GM12891 (cell line): ENCODE results near the gene TREM1.

ENCODE experiments used
- DNase-seq: peaks from one replicate; pipeline ENCODE4 v3.0.0; 2011; ENCODE audit warnings: low spot score; ENCODE audit not compliant: insufficient read length
- FAIRE-seq: peaks from 2 replicates; lab custom pipeline; 2011; peaks lifted over from hg19 to GRCh38; lab: Jason Lieb, UNC
- PAX5 ChIP-seq: IDR thresholded peaks from 2 replicates; pipeline ENCODE4 v1.6.1; 2011; ENCODE audit warnings: low read length, moderate library complexity, mild to moderate bottlenecking; ENCODE audit not compliant: insufficient read depth, severe bottlenecking
- POLR2A ChIP-seq: IDR thresholded peaks from 2 replicates; pipeline ENCODE4 v1.6.1; 2011; ENCODE audit warnings: low read depth, low read length, control low read depth
- POLR2AphosphoS5 ChIP-seq: IDR thresholded peaks from 2 replicates; pipeline ENCODE4 v1.6.1; 2011; ENCODE audit warnings: low read depth, low read length, control low read depth
- POU2F2 ChIP-seq: IDR thresholded peaks from 2 replicates; pipeline ENCODE4 v1.6.1; 2011; ENCODE audit warnings: low read depth, mild to moderate bottlenecking, control low read depth, low read length, moderate library complexity
- SPI1 ChIP-seq: IDR thresholded peaks from 2 replicates; pipeline ENCODE4 v1.6.1; 2011; ENCODE audit warnings: low read depth, low read length, control low read depth
- TAF1 ChIP-seq: IDR thresholded peaks from 2 replicates; pipeline ENCODE4 v1.6.1; 2011; ENCODE audit warnings: low read depth, low read length, control low read depth

TREM1 gene

DNA sequence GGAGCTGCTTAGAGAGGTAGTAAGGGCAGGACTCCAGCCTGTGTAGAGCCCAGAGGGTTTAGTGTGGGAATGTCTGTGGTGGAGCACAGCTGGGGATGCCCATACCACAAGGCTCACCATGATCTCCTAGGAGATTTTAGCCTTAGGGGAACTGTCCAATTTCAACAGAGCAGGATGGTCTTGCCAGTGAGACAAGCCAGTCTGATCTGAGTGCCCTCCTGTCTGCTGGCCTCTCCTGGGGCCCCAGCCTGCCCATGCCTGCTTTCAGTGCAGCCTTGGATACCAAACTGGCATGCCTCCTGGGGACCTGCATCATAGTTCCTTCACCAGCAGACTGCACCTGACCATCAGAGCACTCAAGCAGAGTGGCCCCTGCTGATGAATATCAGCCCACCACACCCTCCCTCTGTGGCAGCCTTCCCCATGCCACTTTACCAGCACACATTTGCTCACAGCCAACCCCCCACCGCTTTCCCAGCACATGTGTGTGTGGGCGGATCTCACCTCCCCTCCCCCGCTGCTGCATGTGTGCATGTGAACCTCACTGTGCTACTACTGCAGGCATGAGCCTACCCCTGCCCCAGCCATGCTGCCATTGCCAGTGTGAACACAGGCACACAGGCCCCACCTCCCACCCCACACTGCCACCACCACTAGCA lies 7.9 kb upstream of the TREM1 start:
- DNase-seq = no peak
- no peak for TF ChIP-seq POLR2A
- TF ChIP-seq SPI1 = no peak
- TF ChIP-seq TAF1 = no peak
- TF ChIP-seq PAX5 = no peak
- TF ChIP-seq POU2F2 = no peak
- no peak for TF ChIP-seq POLR2AphosphoS5
- peak; percentile 56 for FAIRE-seq

DNA sequence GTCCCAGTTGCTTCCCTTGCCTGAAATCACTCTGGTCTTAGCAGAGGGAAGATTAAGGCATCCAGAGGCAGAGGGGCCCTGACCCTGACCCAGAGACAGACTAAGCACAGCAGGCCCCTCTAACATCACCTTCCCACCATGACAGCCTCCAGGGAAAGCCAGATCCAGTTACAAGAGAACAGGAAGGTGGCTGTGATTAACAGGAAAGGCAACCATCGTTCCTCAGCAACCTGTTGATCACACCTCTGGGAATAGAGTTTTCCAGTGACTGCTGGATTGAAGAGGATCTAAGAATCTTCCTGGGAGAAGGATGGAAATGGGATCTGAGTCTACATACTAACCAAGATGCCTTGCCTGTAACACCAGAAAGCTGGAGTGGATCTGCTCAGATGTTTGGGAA lies 5.2 kb upstream of the TREM1 start:
- DNase-seq (no peak), FAIRE-seq (no peak)
- TF ChIP-seq TAF1 = no peak
- TF ChIP-seq SPI1 = no peak
- no peak for TF ChIP-seq POU2F2
- TF ChIP-seq POLR2AphosphoS5 = no peak
- TF ChIP-seq PAX5 = no peak
- TF ChIP-seq POLR2A = no peak

DNA sequence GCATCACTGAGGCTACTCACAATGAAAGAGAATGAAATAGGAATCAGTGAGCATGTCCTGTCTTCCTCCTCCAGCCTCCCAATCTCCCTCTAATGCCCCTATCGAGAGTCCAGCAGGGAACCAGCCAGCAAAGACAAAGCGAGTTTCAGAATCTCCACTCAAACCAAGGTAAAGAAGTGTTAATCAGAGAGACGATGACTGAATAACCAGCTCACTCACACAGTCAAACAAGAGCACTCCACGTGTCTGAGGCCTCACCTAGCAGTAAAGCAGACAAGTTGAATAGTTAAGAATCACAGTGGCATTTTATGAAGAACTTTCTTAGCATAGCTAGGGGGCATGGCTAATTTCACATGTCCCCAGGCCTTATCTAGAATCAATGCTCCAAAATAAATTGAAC lies 3.3 kb upstream of the TREM1 start:
- TF ChIP-seq POU2F2 (no peak), POLR2AphosphoS5 (no peak), SPI1 (no peak), TAF1 (no peak), PAX5 (no peak), POLR2A (no peak)
- FAIRE-seq = no peak
- DNase-seq = no peak

DNA sequence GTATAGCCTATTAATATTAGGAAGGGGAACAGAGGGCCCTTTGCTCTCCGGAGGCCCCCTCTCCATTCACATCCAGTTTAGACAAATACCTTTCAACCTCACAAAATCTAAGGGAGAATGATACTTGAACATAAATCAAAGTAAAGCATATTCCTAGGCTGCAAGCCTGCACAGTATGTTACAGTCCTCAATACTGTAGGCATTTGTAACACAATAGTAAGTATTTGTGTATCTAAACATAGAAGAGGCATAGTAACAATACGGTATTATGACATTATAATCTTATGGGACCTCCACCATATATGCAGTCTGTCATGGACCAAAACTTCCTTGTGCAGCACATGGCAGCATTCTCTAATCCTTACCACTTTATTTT lies 2.3 kb upstream of the TREM1 start:
- DNase-seq (no peak), FAIRE-seq (no peak)
- TF ChIP-seq POU2F2 (no peak), SPI1 (no peak), PAX5 (no peak), POLR2A (no peak), POLR2AphosphoS5 (no peak), TAF1 (no peak)

DNA sequence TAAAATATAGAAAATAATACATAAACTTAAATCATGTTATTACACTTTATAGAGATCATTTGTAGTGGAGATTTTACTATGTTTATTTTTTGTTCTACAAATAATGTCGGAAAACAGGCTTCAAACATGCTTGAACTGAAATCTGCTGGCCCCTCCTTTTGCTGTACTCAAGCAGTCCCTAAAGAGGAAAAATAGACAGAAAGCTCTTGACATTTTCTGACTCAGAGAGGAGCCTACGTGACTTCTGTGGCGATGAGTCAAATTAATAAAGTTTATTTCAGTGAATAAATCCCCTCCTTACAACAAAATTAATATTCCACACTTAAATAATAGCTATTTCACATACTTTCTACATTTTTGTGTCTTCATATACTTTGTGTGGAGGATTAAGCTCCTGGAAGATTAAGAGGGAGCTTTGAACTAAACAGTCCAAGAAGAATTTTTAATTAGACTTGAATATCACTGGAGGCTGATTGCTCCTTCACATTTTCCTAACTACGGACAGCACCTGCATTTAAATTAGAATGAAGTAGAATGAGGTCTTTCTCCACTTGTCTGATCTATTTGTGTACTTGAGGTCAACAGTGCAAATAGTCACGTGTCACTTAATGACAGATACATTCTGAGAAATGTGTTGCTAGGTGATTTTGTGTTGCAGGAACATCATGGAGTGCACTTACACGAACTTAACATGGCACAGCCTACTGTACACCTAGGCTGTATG lies 1.7 kb upstream of the TREM1 start:
- DNase-seq (no peak), FAIRE-seq (peak; percentile 95)
- TF ChIP-seq PAX5 = no peak
- no peak for TF ChIP-seq TAF1
- no peak for TF ChIP-seq SPI1
- TF ChIP-seq POLR2AphosphoS5 = no peak
- TF ChIP-seq POLR2A = no peak
- TF ChIP-seq POU2F2 = no peak

DNA sequence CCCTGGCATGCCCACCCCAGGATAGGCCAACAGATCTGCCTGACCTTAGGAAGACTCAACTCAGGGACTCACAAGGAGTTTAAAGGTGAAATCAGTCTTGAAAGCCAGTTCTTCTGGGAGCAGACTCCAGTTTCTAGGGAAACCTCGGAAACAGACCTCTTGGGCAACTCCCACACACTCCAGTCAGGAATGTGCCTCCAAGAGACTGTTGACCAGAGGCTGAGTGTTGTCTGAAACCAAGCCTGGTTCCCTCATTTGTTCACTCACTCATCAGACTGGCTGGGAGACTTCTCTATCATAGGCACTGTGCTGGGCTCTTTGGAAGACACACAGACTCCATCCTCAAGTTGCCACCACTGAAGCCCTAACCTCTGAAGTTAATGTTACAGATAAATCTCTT lies 1.8 kb downstream of the TREM1 start:
- FAIRE-seq = no peak
- DNase-seq = no peak
- TF ChIP-seq POLR2A = no peak
- no peak for TF ChIP-seq SPI1
- TF ChIP-seq POU2F2 = no peak
- no peak for TF ChIP-seq TAF1
- no peak for TF ChIP-seq PAX5
- TF ChIP-seq POLR2AphosphoS5 = no peak

DNA sequence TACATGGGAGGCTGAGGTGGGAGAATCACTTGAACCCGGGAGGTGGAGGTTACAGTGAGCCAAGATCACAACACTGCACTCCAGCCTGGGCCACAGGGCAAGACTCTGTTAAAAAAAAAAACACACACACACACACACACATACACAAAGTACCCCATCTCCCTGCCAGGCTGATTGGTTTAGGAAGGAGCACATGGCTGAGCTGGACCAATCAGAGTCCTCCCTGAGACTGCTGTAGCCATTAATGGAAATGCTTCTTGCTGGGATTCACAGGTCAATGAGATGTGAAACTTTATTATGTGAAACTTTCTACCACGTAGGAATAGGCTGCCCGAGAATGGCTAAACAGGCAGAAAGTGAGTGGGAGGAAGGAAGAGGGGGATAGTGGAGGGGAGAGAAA lies 2.9 kb downstream of the TREM1 start:
- TF ChIP-seq SPI1 (no peak), POLR2AphosphoS5 (no peak), POU2F2 (no peak), POLR2A (no peak), PAX5 (no peak), TAF1 (no peak)
- no peak for DNase-seq
- no peak for FAIRE-seq

DNA sequence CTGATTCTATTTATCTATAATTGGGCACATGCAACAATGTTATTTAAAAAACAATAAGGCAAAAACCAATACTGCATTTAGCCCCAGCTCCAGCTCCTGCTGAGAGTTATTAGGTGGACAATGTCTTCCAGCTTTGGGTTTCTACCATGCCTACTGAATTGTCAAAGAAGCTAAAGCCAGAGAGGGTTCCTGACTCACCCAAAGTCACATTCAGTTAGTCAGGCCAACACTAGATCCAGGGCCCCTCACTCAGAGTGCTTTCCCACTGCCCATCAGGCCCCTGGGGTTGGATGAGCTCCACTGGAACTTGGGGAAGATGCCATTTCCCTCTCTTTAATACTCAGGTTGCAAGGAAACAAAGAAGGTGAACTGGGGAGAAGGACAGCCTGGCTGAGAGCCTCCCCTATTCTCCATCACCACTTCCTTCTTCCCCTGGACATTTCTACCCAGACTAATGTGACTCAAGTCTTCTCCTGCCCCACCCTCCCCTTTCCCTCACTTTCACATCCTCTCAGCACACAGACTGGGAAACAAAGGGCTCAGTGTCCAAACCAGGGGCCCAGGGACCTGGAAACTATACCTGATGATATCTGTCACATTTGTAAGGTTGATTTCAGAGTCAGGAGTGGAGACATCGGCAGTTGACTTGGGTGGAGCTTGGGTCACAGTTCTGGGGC lies 6.0 kb downstream of the TREM1 start:
- DNase-seq = no peak
- no peak for FAIRE-seq
- TF ChIP-seq SPI1 (0 out of 2 replicates have a peak, but pooled peaks have one; percentile 17), PAX5 (no peak)

DNA sequence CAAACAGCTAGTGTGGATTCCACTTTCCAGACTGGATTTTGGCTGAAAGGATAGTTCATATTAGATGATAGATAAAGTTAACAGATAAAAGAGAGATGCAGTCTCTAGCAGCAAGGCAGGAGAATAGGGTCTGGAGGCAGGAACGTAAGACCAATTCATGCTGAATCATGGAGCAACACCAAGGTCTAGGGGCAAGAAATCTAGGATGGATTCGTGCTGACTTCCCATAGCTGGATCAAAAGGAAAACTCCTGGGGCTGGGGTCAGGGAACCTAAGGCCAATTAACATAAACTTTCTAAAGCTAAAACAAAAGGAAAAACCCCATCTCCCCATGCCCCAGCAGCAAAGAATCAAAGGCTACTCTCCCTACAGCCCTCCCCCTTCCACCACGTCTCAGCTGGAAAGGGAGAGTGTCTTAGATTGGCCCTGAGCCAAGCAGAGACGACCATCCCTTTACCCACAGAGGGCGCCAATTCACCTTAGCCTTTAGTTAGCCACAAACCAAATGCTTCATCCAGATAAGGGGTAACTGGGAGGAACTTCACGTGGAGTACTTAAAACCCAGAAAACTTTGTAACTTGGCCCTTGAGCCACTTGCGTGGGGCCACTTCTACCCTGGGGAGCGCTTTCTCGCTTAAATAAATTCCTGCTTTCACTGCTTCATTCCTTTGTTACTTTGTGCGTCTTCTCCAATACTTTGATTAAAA lies 7.6 kb downstream of the TREM1 start:
- peak; percentile 87 for FAIRE-seq
- no peak for TF ChIP-seq POU2F2
- no peak for TF ChIP-seq POLR2A
- no peak for TF ChIP-seq TAF1
- TF ChIP-seq POLR2AphosphoS5 = no peak; the same call in 1 of the 2 replicates
- TF ChIP-seq SPI1 = no peak
- TF ChIP-seq PAX5 = no peak
- DNase-seq = peak; percentile 12
